Breast epithelium (tissue), 4 donors: ENCODE measurements around the gene RPL32. TPM values are rescaled to one million over a fixed set of nuclear protein-coding genes. Genes with fewer than 3 reads are reported as not detected.
"Not testable (repeated sequence)": the region's sequence is repeated elsewhere in the genome, so short reads cannot be mapped to it uniquely, and the experiment has no call there.

Experiments
- DNase-seq, 2 donors: peaks; one replicate each; pipeline ENCODE4 v3.0.0-alpha.2; 2019; ENCODE audit warnings: low spot score in 2 of 2
- H3K27ac ChIP-seq, 2 donors: fragments of 200-600 bp; sonication (generic) in 1 of 2; one replicate each; pipeline ENCODE4 v1.5.1; 2016 to 2019; ENCODE audit warnings: mild to moderate bottlenecking in 1 of 2
- H3K27me3 ChIP-seq, 2 donors: fragments of 200-600 bp; sonication (generic) in 1 of 2; one replicate each; pipeline versions ENCODE4 v1.5.1 to v1.6.0; 2017 to 2019; ENCODE audit warnings: control low read depth in 1 of 2, mild to moderate bottlenecking in 1 of 2
- H3K36me3 ChIP-seq: fragments of 200-600 bp; one replicate; pipeline ENCODE4 v1.5.1; 2019
- H3K4me1 ChIP-seq, 2 donors: fragments of 200-600 bp; sonication (generic); one replicate each; pipeline ENCODE4 v1.5.1; 2016 to 2019; ENCODE audit warnings: control low read depth in 1 of 2
- H3K4me3 ChIP-seq, 3 donors: fragments of 200-600 bp; sonication (generic); 1 replicate in 2 of 3; 2 replicates in 1 of 3; pipeline ENCODE4 v1.5.1; 2016 to 2019; ENCODE audit warnings: mild to moderate bottlenecking in 3 of 3, moderate library complexity in 2 of 3
- H3K9me3 ChIP-seq, 2 donors: fragments of 200-600 bp; sonication (generic) in 1 of 2; one replicate each; pipeline ENCODE4 v1.5.1; 2016 to 2019; ENCODE audit warnings: control low read depth in 1 of 2
- POLR2A ChIP-seq: fragments of 450-650 bp; IDR thresholded peaks from one replicate; pipeline ENCODE4 v1.6.1; 2016; ENCODE audit warnings: antibody characterized with exemption, mild to moderate bottlenecking, moderate library complexity
- POLR2AphosphoS5 ChIP-seq, 3 donors: sonication (generic); formaldehyde crosslinking; IDR thresholded peaks; one replicate each; pipeline ENCODE4 v1.6.1; 2017; ENCODE audit warnings: antibody characterized with exemption in 3 of 3
- intact Hi-C: fragments of 100-400 bp; cut with DNase I; formaldehyde crosslinking; loops from one replicate; pipeline ENCODE4 v1.15.1; 2023; ENCODE audit warnings: low total_unique reads
- total RNA-seq, 3 donors: library from RNA; depleted of rRNA; stranded (reverse); fragments of >200 nt; gene quantifications; one replicate each; pipeline ENCODE4 v1.1.0, GENCODE V29; 2016
- TF ChIP-seq, protein P1 (sequence below), 3 donors: fragments of 450-650 bp; IDR thresholded peaks; one replicate each; pipeline ENCODE4 v1.5.1; 2016 to 2017; ENCODE audit warnings: antibody characterized with exemption in 3 of 3, mild to moderate bottlenecking in 3 of 3, moderate library complexity in 3 of 3

The RPL32 gene
- total RNA-seq, 3 donors from 2014 or later: 945 to 1,485 (median 950) TPM

DNA sequence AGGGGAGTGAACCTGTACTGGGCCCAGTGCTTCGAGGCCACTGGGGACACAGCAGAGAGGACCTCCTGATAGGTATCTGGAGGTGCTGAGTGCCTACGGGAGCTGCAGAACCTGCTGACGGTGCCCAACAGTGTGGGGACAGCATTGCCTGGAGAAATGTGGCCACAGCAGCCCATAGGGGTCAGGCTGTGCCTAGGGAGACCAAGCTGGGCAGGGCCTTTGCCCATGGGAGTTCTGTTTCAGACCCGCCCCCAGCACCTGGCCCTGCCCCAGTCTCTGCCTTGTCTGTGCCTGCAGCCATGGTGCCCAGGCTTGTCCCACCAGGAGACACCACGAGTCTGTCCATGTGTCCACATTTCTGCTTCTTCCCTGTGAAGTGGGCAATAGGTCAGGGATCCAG, 15.3 kb upstream of the RPL32 start:
- intact Hi-C loops: no loop called here
- no peak for TF ChIP-seq POLR2AphosphoS5 (IDR thresholded peaks at IDR 0.05)
- no peak for TF ChIP-seq POLR2A
- TF ChIP-seq, protein P1, sequence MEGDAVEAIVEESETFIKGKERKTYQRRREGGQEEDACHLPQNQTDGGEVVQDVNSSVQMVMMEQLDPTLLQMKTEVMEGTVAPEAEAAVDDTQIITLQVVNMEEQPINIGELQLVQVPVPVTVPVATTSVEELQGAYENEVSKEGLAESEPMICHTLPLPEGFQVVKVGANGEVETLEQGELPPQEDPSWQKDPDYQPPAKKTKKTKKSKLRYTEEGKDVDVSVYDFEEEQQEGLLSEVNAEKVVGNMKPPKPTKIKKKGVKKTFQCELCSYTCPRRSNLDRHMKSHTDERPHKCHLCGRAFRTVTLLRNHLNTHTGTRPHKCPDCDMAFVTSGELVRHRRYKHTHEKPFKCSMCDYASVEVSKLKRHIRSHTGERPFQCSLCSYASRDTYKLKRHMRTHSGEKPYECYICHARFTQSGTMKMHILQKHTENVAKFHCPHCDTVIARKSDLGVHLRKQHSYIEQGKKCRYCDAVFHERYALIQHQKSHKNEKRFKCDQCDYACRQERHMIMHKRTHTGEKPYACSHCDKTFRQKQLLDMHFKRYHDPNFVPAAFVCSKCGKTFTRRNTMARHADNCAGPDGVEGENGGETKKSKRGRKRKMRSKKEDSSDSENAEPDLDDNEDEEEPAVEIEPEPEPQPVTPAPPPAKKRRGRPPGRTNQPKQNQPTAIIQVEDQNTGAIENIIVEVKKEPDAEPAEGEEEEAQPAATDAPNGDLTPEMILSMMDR (IDR thresholded peaks at IDR 0.05): no peak
- no peak overlapping the region for H3K4me3 ChIP-seq
- DNase-seq: no peak
- H3K9me3 ChIP-seq: no peaks in the 10 kb centered on the region
- no peaks in the 10 kb centered on the region for H3K36me3 ChIP-seq
- no peaks in the 10 kb centered on the region for H3K27me3 ChIP-seq
- no peak overlapping the region for H3K27ac ChIP-seq
- no peaks in the 10 kb centered on the region for H3K4me1 ChIP-seq

DNA sequence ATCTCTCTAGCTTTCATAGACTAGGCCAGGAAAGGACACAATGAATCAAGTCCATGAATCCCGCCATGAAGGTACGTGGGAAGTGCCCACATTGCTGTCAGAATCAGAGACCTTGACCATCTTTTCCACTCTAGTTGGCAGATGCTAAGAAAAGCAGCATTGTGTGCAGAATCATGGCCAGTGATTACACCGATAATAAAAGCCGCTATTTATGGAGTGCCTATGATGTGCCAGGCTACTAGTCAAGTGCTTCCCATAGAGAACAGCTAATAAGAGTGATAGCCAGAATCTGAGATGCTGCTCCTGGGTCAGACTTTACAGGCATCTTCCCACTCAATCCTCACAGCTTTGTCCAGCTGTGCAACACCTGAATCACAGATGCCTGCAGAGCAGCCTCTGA, 13.2 kb upstream of the RPL32 start:
- no peaks in the 10 kb centered on the region for H3K9me3 ChIP-seq
- H3K4me1 ChIP-seq: no peaks in the 10 kb centered on the region
- H3K27me3 ChIP-seq: no peaks in the 10 kb centered on the region
- DNase-seq: no peak
- H3K36me3 ChIP-seq: no peaks in the 10 kb centered on the region
- H3K27ac ChIP-seq: no peak overlapping the region
- TF ChIP-seq POLR2AphosphoS5 (IDR thresholded peaks at IDR 0.05) (no peak), POLR2A (no peak)
- TF ChIP-seq, protein P1 (IDR thresholded peaks at IDR 0.05): no peak
- H3K4me3 ChIP-seq: no peak overlapping the region
- intact Hi-C loops: no loop called here

DNA sequence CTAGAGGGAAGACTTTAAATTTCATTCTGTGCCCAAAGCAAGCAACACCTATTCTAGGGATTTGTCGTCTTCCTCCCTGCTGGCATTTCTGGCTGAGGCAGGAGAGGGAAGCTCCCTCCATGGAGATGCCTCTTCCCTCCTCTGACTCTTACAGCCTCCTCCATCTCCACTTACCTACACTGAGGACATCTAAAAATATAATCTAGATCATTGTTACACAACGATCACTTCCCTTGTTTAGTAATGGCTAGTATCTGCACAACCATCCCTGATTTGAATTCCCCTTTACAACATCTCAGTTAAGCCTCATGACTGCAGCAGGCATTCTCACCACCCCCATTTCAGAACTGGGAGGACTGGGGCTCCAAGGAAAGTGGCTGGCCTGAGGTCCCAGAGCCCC, 12.5 kb upstream of the RPL32 start:
- H3K27ac ChIP-seq, H3K9me3 ChIP-seq, H3K36me3 ChIP-seq, H3K27me3 ChIP-seq, intact Hi-C loops, DNase-seq, H3K4me3 ChIP-seq, H3K4me1 ChIP-seq: not testable (repeated sequence)

DNA sequence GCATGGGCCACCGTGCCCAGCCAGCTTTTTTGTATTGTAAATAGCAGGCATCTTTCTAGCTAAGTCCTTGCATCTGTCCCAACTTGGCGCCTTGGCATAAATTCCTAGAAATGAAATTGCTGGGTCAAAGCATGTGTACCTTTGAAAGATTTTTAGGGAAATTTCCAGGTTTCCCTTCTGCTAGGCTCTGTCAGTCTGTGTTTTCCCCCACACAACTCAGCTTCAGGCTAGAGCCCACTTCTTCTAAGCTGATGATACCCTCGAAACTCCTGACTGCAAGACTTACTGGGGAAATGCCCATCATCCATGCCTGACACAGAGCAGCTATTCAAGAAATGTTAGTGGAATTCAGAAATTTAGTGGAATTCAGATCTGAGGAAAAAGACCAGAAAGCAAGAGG, 10.8 kb upstream of the RPL32 start:
- TF ChIP-seq POLR2A (no peak), POLR2AphosphoS5 (IDR thresholded peaks at IDR 0.05) (no peak)
- TF ChIP-seq, protein P1 (IDR thresholded peaks at IDR 0.05): no peak
- H3K36me3 ChIP-seq: no peaks in the 10 kb centered on the region
- no peaks in the 10 kb centered on the region for H3K27me3 ChIP-seq
- H3K27ac ChIP-seq: no peak overlapping the region
- intact Hi-C loops: no loop called here
- no peak overlapping the region for H3K4me3 ChIP-seq
- no peaks in the 10 kb centered on the region for H3K4me1 ChIP-seq
- H3K9me3 ChIP-seq: no peaks in the 10 kb centered on the region
- DNase-seq: no peak

DNA sequence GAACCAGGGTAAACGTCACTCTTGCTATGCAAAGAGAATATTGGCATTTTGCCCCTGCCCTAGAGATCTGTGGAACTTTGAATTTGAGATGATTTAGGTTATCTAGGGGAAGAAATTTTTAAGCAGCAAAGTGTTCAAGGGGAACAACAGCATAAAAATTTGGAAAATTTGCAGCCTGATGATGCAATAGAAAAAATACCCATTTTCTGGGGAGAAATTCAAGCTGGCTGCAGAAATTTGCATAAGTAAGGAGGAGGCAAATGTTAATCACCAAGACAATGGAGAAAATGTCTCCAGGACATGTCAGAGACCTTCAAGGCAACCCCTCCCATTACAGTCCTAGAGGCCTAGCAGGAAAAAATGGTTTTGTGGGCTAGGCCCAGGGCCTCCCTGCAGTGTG, 4.4 kb upstream of the RPL32 start:
- DNase-seq: no peak
- no peak overlapping the region for H3K4me3 ChIP-seq
- TF ChIP-seq POLR2AphosphoS5 (IDR thresholded peaks at IDR 0.05) (no peak), POLR2A (no peak)
- TF ChIP-seq, protein P1 (IDR thresholded peaks at IDR 0.05): no peak
- no peaks in the 10 kb centered on the region for H3K27me3 ChIP-seq
- no peak overlapping the region for H3K27ac ChIP-seq
- no peaks in the 10 kb centered on the region for H3K36me3 ChIP-seq
- no peaks in the 10 kb centered on the region for H3K9me3 ChIP-seq
- intact Hi-C loops: no loop called here
- no peaks in the 10 kb centered on the region for H3K4me1 ChIP-seq

DNA sequence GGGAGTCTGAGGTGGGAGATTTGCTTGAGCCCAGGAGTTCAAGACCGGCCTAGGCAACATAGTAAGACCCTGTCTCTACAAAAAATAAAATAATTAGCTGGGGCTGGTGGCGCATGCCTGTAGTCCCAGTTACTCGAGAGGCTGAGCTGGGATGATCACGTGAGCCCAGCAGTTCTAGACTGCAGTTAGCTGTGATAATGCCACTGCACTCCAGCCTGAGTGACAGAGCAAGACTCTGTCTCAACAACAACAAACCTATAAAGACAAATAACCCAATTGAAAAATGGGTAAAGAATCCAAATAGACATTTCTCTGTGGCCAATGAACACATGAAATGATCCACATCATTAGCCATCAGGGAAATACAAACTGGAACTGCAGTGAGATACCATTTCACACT, 1.1 kb upstream of the RPL32 start:
- intact Hi-C loops: no loop called here
- Histone ChIP-seq H3K4me1 (peaks cover 0 to 13% of the 10 kb centered on the region in 2 donors), H3K9me3 (no peaks in the 10 kb centered on the region), H3K36me3 (no peaks in the 10 kb centered on the region), H3K27me3 (no peaks in the 10 kb centered on the region), H3K27ac (no peak overlapping the region), H3K4me3 (no peak overlapping the region)
- TF ChIP-seq POLR2AphosphoS5 (IDR thresholded peaks at IDR 0.05) (no peak), POLR2A (no peak)
- TF ChIP-seq, protein P1 (IDR thresholded peaks at IDR 0.05): no peak
- no peak for DNase-seq
